ENCODE results near the gene C17orf58. TPM values are rescaled to one million over a fixed set of nuclear protein-coding genes. Genes with fewer than 3 reads are reported as not detected.
"Not testable (repeated sequence)": the region's sequence is repeated elsewhere in the genome, so short reads cannot be mapped to it uniquely, and the experiment has no call there.

The C17orf58 gene
- total and polyA plus RNA-seq, 2 donors (not counting 1 experiment from before 2014, with no cell fraction given): 1.0 to 2.8 TPM

GRCh38 chr17:67982034-67982640 is 14.1 kb downstream of the C17orf58 start:
- intact Hi-C loops (cut with micrococcal nuclease): no loop called here
- Histone ChIP-seq H3K4me1 (ENCODE audit: control insufficient read depth in 2 of 2, insufficient read depth in 2 of 2, low read length in 2 of 2) (peaks cover 0 to 5% of the 10 kb centered on the region in 2 donors), H3K27me3 (replicated peaks in 1 of 4; ENCODE audit: control extremely low read depth in 1 of 4, control insufficient read depth in 3 of 4, insufficient read depth in 4 of 4, low read length in 3 of 4) (no peaks in the 10 kb centered on the region), H3K9me3 (ENCODE audit: control extremely low read depth in 1 of 3, control insufficient read depth in 2 of 3, insufficient read depth in 1 of 3, low read length in 2 of 3) (no peaks in the 10 kb centered on the region), H3K36me3 (replicated peaks in 1 of 2; ENCODE audit: control extremely low read depth in 1 of 2, control insufficient read depth in 1 of 2, extremely low read depth in 1 of 2, insufficient read depth in 2 of 2, low read length in 1 of 2) (peaks cover 0 to 7% of the 10 kb centered on the region in 2 experiments), H4K20me1 (ENCODE audit: control insufficient read depth, insufficient read depth, low read length, poor library complexity, severe bottlenecking) (no peaks in the 10 kb centered on the region), H2AFZ (ENCODE audit: insufficient read depth, low read depth, low read length, poor library complexity, severe bottlenecking) (no peak overlapping the region), H3K79me2 (ENCODE audit: control insufficient read depth, insufficient read depth, low read length) (no peaks in the 10 kb centered on the region), H3K4me2 (replicated peaks; ENCODE audit: low read depth, low read length, poor library complexity, severe bottlenecking) (no peak overlapping the region), H3K4me3 (ENCODE audit: control extremely low read depth in 1 of 5, extremely low read depth in 1 of 5, insufficient read depth in 1 of 5, low read depth in 2 of 5, low read length in 4 of 5) (no peak overlapping the region), H3K27ac (ENCODE audit: low read length in 2 of 2) (no peak overlapping the region), H3K9ac (ENCODE audit: low read length) (no peak overlapping the region)
- ATAC-seq (ENCODE audit: low read depth) (no peak), DNase-seq (no peak)
- no peak overlapping the region for H3K4me3 Mint-ChIP-seq
- no peaks in the 10 kb centered on the region for H3K27me3 Mint-ChIP-seq
- ChIA-PET CTCF (no interaction called here), POLR2A (no interaction called here)
- no peak overlapping the region for H3K27ac Mint-ChIP-seq
- H3K9me3 Mint-ChIP-seq (ENCODE audit: insufficient read depth): no peaks in the 10 kb centered on the region
- no peak for TF ChIP-seq CTCF (IDR thresholded peaks at IDR 0.05)
- no peak for TF ChIP-seq EZH2 (IDR thresholded peaks at IDR 0.05; ENCODE audit: borderline replicate concordance, insufficient read depth, low read depth, low read length, poor library complexity, severe bottlenecking)
- H3K4me1 Mint-ChIP-seq: peaks cover 13% of the 10 kb centered on the region
- 100% methylated on average over 1 of the region's 9 CpGs for WGBS (ENCODE audit: insufficient coverage)

- H3K9ac ChIP-seq (ENCODE audit: low read length); H3K4me1 ChIP-seq (ENCODE audit: control insufficient read depth in 2 of 2, insufficient read depth in 2 of 2, low read length in 2 of 2); H3K27me3 Mint-ChIP-seq; H3K27ac Mint-ChIP-seq; H2AFZ ChIP-seq (ENCODE audit: insufficient read depth, low read depth, low read length, poor library complexity, severe bottlenecking); H4K20me1 ChIP-seq (ENCODE audit: control insufficient read depth, insufficient read depth, low read length, poor library complexity, severe bottlenecking); H3K4me2 ChIP-seq (replicated peaks; ENCODE audit: low read depth, low read length, poor library complexity, severe bottlenecking); POLR2A ChIA-PET; CTCF ChIA-PET; H3K27me3 ChIP-seq (replicated peaks in 1 of 4; ENCODE audit: control extremely low read depth in 1 of 4, control insufficient read depth in 3 of 4, insufficient read depth in 4 of 4, low read length in 3 of 4); H3K27ac ChIP-seq (ENCODE audit: low read length in 2 of 2); H3K9me3 ChIP-seq (ENCODE audit: control extremely low read depth in 1 of 3, control insufficient read depth in 2 of 3, insufficient read depth in 1 of 3, low read length in 2 of 3); H3K4me3 Mint-ChIP-seq; H3K79me2 ChIP-seq (ENCODE audit: control insufficient read depth, insufficient read depth, low read length); intact Hi-C loops (cut with micrococcal nuclease); H3K4me3 ChIP-seq (ENCODE audit: control extremely low read depth in 1 of 5, extremely low read depth in 1 of 5, insufficient read depth in 1 of 5, low read depth in 2 of 5, low read length in 4 of 5); H3K9me3 Mint-ChIP-seq (ENCODE audit: insufficient read depth); DNase-seq: not testable (repeated sequence)
- ATAC-seq (ENCODE audit: low read depth): peak; percentile 21
- peaks cover 1 to 11% of the 10 kb centered on the region in 2 experiments for H3K36me3 ChIP-seq (replicated peaks in 1 of 2; ENCODE audit: control extremely low read depth in 1 of 2, control insufficient read depth in 1 of 2, extremely low read depth in 1 of 2, insufficient read depth in 2 of 2, low read length in 1 of 2)
- peaks cover 13% of the 10 kb centered on the region for H3K4me1 Mint-ChIP-seq
- WGBS (ENCODE audit: insufficient coverage): no CpG with 5 or more reads among the region's 3 CpGs
These were observed 15.4 kb downstream of the C17orf58 start for GRCh38 chr17:67980883-67981282.

All from B cell (primary cell).